Lower leg skin (tissue), 3 donors: ENCODE results near the gene FAM114A2.

Experiments
- CTCF ChIP-seq, 3 donors: fragments of 450-650 bp; IDR thresholded peaks; one replicate each; pipeline ENCODE4 v1.5.1; 2016; ENCODE audit warnings: antibody characterized with exemption in 3 of 3, mild to moderate bottlenecking in 3 of 3, moderate library complexity in 2 of 3
- POLR2A ChIP-seq, 2 donors: fragments of 450-650 bp; IDR thresholded peaks; one replicate each; pipeline ENCODE4 v1.6.1; 2016 to 2017; ENCODE audit warnings: antibody characterized with exemption in 2 of 2, mild to moderate bottlenecking in 1 of 2, moderate library complexity in 1 of 2

- no peak for TF ChIP-seq CTCF (IDR thresholded peaks at IDR 0.05)
- no peak for TF ChIP-seq POLR2A (IDR thresholded peaks at IDR 0.05)
Observed at GRCh38 chr5:154031937-154032489, 6.7 kb downstream of the FAM114A2 start.
